HG03196 (cell line): ENCODE results near the gene BRD3OS.

Source experiments
- ATAC-seq: cut with Tn5 transposase; IDR thresholded peaks from one replicate; pipeline ENCODE4 v1.9.1; 2021; ENCODE audit not compliant: unreplicated experiment

BRD3OS gene, protein sequence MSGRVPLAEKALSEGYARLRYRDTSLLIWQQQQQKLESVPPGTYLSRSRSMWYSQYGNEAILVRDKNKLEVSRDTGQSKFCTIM

GRCh38 chr9:134024828-134025605 is at the start of gene BRD3OS:
TSS of gene BRD3OS (plus strand) at chr9:134025481. CDS start at chr9:134026748, 1,267 bp downstream.
- peak; percentile 80 for ATAC-seq

DNA sequence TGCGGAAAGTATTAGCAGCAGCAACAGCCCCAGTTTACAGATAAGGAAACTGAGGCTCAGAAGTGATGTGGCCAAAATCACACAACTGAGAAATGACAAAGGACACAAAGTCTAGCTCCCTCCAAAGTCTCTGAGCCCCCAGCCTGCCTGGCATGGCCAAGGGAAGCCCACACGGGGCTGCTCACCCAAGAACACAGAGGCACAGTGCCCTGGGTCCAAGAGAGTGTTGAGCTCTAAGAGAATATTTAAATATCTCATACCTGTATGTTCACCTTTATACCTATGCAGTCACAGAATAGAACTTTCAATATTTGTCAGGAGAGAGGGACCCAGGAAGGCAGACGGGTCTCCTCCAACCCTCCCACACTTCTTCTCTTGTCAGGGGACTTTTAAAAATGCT is 49.8 kb upstream of the BRD3OS start:
- no peak for ATAC-seq

- no peak for ATAC-seq
These were observed 49.0 kb upstream of the BRD3OS start for GRCh38 chr9:133976191-133976861.

- no peak for ATAC-seq
These were observed 48.4 kb upstream of the BRD3OS start for GRCh38 chr9:133976887-133977286.

- ATAC-seq = no peak
These were observed 47.7 kb upstream of the BRD3OS start for GRCh38 chr9:133977421-133978201.

- no peak for ATAC-seq
These were observed 46.9 kb upstream of the BRD3OS start for GRCh38 chr9:133978226-133978898.

- ATAC-seq = no peak
These were observed 46.4 kb upstream of the BRD3OS start for GRCh38 chr9:133978899-133979272.

GRCh38 chr9:133979273-133979920 is 45.9 kb upstream of the BRD3OS start:
- ATAC-seq = no peak

DNA sequence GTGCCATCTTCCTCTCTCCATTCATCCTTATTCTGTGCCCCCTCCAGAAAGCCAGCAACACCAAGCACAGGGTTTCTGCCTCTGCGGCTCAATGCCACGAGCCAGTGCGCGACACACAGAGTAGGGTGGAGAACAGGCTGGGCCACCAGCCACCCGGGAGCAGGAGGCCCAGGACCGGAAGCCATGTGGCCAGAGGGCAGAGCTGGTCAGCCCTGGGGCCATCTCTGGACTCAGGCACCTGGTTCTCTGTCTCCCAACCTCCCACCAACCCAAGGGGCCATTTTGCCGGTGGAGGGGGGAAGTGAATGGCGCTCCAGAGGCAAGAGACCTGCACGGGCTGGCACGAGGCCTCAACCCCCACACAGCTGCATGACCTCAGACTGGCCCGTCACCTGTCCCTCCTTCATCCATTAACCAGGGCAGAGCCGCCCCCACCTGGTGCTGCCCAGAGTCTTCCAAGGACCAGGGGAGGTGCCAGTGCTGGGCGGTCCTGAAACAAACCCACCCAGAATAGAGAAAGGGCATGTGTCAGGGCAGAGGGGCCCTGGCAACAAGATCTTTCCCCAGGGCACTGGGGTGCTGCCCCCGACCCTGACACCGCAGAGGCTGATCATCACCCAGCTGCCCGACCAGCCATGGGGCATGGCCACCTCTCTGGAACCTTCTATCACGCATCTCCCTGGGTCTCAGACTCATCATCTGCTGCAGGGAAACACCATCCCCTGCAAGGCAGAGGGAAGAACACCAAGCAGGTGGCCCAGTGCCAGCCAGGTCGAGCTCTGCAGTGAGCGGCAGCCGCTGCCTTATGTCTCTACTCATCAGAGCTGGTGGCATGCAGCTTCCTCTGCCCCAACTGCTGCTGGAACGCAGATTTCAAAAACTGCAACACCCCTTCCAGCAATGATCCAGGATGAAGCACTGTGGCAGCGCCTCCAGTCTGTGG is 45.1 kb upstream of the BRD3OS start:
- ATAC-seq = no peak

DNA sequence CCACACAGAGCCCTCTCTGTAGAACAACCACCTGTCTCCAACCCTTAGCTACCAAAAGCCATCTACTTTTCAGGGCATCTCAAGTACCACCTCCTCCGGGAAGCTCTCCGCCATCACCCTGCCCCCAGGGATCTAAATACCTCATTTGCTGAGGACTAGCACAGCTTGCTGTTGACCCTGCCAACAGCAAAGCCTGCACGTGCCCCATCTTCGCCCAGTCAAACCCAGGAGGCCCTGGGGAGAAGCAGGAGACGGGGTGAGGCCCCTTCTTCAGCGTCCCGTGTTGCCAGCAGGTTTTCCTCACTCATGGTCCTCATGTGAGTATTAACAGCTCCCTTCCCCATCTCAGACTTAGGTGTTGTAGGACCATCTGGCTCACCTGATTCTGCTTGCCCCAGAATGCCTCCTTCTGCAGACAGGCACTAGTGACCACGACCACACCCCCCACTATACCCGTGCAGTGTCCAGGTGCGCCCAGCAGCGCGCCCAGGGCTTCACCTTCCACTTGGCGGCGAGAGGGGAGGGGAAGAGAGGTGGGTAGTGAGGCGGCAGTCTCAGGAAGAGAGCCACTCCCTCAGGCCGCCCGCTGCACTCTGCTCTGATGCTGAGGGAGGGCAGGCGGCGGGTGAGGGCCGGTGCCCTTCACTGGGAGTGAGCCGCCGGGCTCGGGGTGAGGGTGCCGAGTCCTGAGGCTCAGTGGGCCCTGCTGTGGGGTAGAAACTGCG is 44.3 kb upstream of the BRD3OS start:
- no peak for ATAC-seq

DNA sequence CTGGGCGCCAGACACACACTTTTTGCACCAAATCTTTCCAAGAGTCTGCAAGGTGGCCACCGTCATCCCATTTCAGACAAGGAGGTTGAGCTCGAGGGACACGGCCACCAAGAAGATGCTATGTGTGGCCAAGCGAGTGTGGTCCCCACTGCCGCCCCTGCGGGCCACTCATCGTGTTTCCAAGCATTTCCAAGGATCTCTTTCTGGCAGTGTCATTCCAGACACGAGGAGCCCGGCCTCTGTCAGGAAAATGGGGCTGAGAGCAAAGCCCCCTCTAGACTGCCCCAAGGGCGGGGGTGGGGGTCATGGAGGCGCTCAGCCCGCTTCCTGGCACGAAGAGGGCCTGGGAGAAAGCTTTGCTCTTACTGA is 43.7 kb upstream of the BRD3OS start:
- ATAC-seq = no peak

- no peak for ATAC-seq
These were observed 43.2 kb upstream of the BRD3OS start for GRCh38 chr9:133981958-133982681.

DNA sequence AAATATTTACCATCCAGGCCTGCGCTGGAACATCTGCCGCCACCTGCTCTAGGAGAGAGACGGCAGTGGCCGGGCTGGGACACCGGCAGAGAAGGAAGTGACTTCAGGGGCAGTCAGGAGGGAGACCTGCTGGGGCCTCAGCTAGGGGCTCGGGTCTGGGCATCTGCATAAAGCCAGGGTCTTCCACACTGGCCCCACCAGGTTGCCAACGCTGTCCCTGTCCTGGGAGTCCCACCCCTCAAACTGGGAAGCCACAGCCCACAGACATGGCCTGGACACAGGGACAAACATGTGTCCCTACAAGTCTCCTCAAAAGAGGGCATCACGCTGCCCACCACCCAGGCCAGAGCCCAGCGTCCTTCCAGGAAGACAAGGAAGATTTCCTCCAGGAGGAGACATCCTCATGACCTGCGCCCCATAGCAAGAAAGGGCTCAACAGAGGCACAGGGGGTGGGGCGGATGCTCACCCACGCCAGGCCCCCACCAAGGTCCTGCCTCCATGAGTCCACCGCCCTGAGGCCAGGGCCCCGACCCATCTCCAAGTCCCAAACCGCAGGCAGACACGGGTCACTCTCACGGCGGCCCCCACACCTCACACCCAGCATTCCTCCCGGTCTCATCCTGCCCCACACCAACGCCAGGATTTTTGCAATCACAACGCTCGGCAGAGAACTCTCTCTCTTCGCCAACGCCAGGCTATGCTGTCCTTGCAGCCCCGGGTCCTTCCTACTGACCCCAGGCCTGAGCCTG is 42.1 kb upstream of the BRD3OS start:
- ATAC-seq = no peak

DNA sequence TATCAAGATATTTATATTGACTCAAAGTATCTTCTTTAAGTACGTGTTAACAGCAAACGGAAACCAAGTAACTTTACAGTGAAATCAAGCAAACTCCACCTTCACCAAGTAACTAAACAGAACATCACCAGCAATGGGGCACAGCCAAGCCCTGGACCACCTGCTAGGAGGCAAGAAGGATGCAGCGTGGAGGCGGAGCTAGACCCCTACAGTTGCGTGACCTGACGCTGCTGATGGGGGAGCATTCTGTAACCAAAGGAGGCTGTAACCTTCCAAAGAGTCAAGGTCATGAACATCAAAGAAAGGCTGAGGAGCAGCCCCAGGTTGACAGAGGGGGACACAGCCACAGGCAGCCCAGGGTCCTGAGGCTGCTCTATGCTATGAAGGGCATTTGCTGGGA is 39.2 kb upstream of the BRD3OS start:
- ATAC-seq = no peak

DNA sequence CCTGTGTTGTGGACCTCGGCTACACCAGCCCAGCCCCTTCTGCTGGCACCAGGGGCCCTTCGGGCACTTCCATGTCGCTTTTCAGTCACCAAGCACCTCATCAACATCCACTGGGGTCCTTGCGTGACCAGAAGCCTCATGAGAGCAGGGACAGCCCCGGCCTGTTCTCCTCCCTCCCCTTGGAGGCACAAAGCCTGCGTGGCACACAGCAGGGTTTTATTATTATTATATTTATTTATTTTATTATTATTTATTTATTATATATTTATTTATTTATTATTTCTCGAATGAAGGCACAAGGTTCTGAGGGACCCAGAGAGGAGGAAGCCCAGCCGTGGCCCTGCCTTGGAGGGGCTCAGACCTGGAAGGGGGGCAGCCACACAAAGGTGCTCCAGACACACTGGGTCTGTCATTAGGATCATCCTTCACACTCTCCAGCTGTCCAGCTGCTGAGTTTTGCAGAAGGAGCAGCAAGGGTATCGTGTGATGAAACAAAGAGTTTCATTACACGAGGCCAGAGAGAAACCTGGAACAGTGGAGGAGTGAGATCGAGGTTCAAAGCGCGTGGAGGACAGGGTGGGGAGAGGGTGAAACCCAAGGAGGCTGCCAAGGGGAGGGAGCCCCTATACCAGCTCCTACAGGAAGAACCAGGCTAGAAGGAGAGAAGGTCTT is 38.4 kb upstream of the BRD3OS start:
- ATAC-seq = no peak

DNA sequence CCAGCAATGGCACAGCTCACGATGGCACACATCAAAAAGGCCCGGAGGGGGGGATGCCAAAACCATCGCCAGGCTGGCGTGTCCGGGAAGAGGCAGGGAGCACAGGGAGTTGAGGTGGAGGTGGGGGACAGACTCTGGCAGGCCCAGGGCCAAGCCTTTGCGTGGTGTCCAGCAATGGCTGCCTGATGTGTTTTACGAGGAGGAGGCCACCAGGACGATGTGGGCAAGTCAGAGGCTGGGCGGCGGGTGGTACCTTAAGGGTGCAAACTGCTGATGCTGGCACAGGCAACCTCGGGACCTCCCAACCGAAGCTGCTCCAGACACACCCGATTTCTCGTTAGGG is 37.9 kb upstream of the BRD3OS start:
- ATAC-seq = no peak
